Left ventricle myocardium superior (tissue), 1 donor: ENCODE data around the gene RASSF8. TPM values are rescaled to one million over a fixed set of nuclear protein-coding genes. Genes with fewer than 3 reads are reported as not detected.

Source experiments
- ATAC-seq: fragments of 200-7000 bp; cut with Tn5 transposase; one replicate; pipeline ENCODE4 v1.9.1; 2020; ENCODE audit warnings: mild to moderate bottlenecking, moderate library complexity
- DNase-seq: peaks from one replicate; pipeline ENCODE4 v3.0.0-alpha.2; 2020
- intact Hi-C: fragments of 100-400 bp; cut with micrococcal nuclease; formaldehyde crosslinking; loops from one replicate; pipeline ENCODE4 v1.11.0; 2022
- total RNA-seq: library from RNA; stranded (reverse); fragmentation: NEBNext Ultra II Directional; extraction: Animal tissue kit (Norgen Biotek cat#: 25700); gene quantifications from one replicate; pipeline ENCODE4 v1.2.1, GENCODE V29; 2021
- donor health status: DM: no; HTN: yes; CAD: no; lungs with severe emphysema.

The RASSF8 gene
- total RNA-seq, 1 donor from 2014 or later, result 22.9 TPM

- intact Hi-C loops, result no loop called here
- DNase-seq (no peak), ATAC-seq (peak; percentile 23)
These were observed 27.1 kb downstream of the RASSF8 start for GRCh38 chr12:25985316-25986175.

GRCh38 chr12:25986180-25986579 is 27.7 kb downstream of the RASSF8 start:
- ATAC-seq, result peak; percentile 42
- DNase-seq, result no peak
- intact Hi-C loops, result no loop called here

- ATAC-seq, result no peak
- intact Hi-C loops, result no loop called here
- DNase-seq, result no peak
These were observed 30.0 kb downstream of the RASSF8 start for GRCh38 chr12:25988505-25988904.

- ATAC-seq, result no peak
- DNase-seq, result no peak
These were observed 32.0 kb downstream of the RASSF8 start for GRCh38 chr12:25990495-25990894.

GRCh38 chr12:25992026-25992782 is 33.7 kb downstream of the RASSF8 start:
- intact Hi-C loops, result no loop called here
- ATAC-seq, result no peak
- no peak for DNase-seq

More at GRCh38 chr12:25990495-25990894, 32.0 kb downstream of the RASSF8 start:
- intact Hi-C loops, result no loop called here

GRCh38 chr12:25993901-25994651 is 35.6 kb downstream of the RASSF8 start:
- ATAC-seq (no peak), DNase-seq (no peak)
- intact Hi-C loops, result no loop called here

GRCh38 chr12:25994901-25995625 is 36.6 kb downstream of the RASSF8 start:
- ATAC-seq (no peak), DNase-seq (no peak)
- intact Hi-C loops, result no loop called here

GRCh38 chr12:25995906-25996305 is 37.4 kb downstream of the RASSF8 start:
- intact Hi-C loops, result no loop called here
- no peak for ATAC-seq

GRCh38 chr12:25996677-25997076 is 38.2 kb downstream of the RASSF8 start:
- intact Hi-C loops, result no loop called here
- ATAC-seq (no peak), DNase-seq (no peak)

More at GRCh38 chr12:25995906-25996305, 37.4 kb downstream of the RASSF8 start:
- DNase-seq, result no peak

- DNase-seq (no peak), ATAC-seq (peak; percentile 18)
- intact Hi-C loops, result no loop called here
These were observed 38.9 kb downstream of the RASSF8 start for GRCh38 chr12:25997201-25997963.

GRCh38 chr12:26000898-26001297 is 42.4 kb downstream of the RASSF8 start:
- intact Hi-C loops, result no loop called here
- ATAC-seq, result no peak
- DNase-seq, result no peak

- no peak for ATAC-seq
- intact Hi-C loops, result no loop called here
- no peak for DNase-seq
These were observed 43.0 kb downstream of the RASSF8 start for GRCh38 chr12:26001530-26001929.

- intact Hi-C loops, result no loop called here
- DNase-seq, result no peak
- ATAC-seq, result no peak
These were observed 44.6 kb downstream of the RASSF8 start for GRCh38 chr12:26003065-26003464.

- intact Hi-C loops, result no loop called here
- no peak for ATAC-seq
- no peak for DNase-seq
These were observed 49.1 kb downstream of the RASSF8 start for GRCh38 chr12:26007566-26007965.

- intact Hi-C loops, result no loop called here
- no peak for ATAC-seq
- DNase-seq, result no peak
These were observed 51.1 kb downstream of the RASSF8 start for GRCh38 chr12:26009593-26009992.

GRCh38 chr12:26010293-26010821 is 51.9 kb downstream of the RASSF8 start:
- DNase-seq, result no peak
- intact Hi-C loops, result no loop called here
- peak; percentile 4 for ATAC-seq

GRCh38 chr12:26011099-26011498 is 52.6 kb downstream of the RASSF8 start:
- intact Hi-C loops, result no loop called here
- DNase-seq (no peak), ATAC-seq (peak; percentile 95)

- intact Hi-C loops, result no loop called here
- DNase-seq (peak; percentile 32), ATAC-seq (no peak)
These were observed 55.6 kb downstream of the RASSF8 start for GRCh38 chr12:26014085-26014484.
